Measurements from ENCODE around the gene LSS.

The LSS gene

GRCh38 chr21:46168659-46169386 lies 59.8 kb downstream of the LSS start:
- DNase-seq = peak; percentile 4

GRCh38 chr21:46168238-46168637 lies 60.3 kb downstream of the LSS start:
- DNase-seq = peak; percentile 20

GRCh38 chr21:46165098-46165497 lies 63.5 kb downstream of the LSS start:
- no peak for DNase-seq

GRCh38 chr21:46163380-46163779 lies 65.2 kb downstream of the LSS start:
- DNase-seq = peak; percentile 11

GRCh38 chr21:46161633-46162592 lies 66.7 kb downstream of the LSS start:
- peak; percentile 32 for DNase-seq

- peak; percentile 23 for DNase-seq
Measured at GRCh38 chr21:46160907-46161632, 67.5 kb downstream of the LSS start.

- DNase-seq = no peak
Measured at GRCh38 chr21:46160657-46160906, 68.0 kb downstream of the LSS start.

- DNase-seq = peak; percentile 11
Measured at GRCh38 chr21:46159841-46160656, 68.5 kb downstream of the LSS start.

GRCh38 chr21:46159390-46159789 lies 69.2 kb downstream of the LSS start:
- DNase-seq = peak; percentile 14

- DNase-seq = peak; percentile 13
Measured at GRCh38 chr21:46158666-46159300, 69.8 kb downstream of the LSS start.

GRCh38 chr21:46157987-46158451 lies 70.6 kb downstream of the LSS start:
- DNase-seq = peak; percentile 6

- peak; percentile 9 for DNase-seq
Measured at GRCh38 chr21:46157396-46157986, 71.1 kb downstream of the LSS start.

- DNase-seq = peak; percentile 9
Measured at GRCh38 chr21:46156678-46157077, 71.9 kb downstream of the LSS start.

- no peak for DNase-seq
Measured at GRCh38 chr21:46156378-46156645, 72.3 kb downstream of the LSS start.

GRCh38 chr21:46155514-46156377 lies 72.8 kb downstream of the LSS start, which contains the start of gene FTCD:
Gene FTCD, minus strand, starts transcription at chr21:46155579. Its CDS starts 56 bp downstream, at chr21:46155523.
- DNase-seq = peak; percentile 12

GRCh38 chr21:46154955-46155513 lies 73.5 kb downstream of the LSS start:
- DNase-seq = peak; percentile 16

GRCh38 chr21:46154155-46154954 lies 74.2 kb downstream of the LSS start:
- DNase-seq = peak; percentile 34

- DNase-seq = peak; percentile 76
Measured at GRCh38 chr21:46153247-46154154, 75.1 kb downstream of the LSS start.

Measured in right hindlimb (tissue), 1 donor.